HepG2 (cell line): ENCODE measurements around the gene PELI3. TPM values are rescaled to one million over a fixed set of nuclear protein-coding genes. Genes with fewer than 3 reads are reported as not detected.

Source experiments
- ATAC-seq: fragments of 200-7000 bp; cut with Tn5 transposase; 3 replicates; pipeline ENCODE4 v1.9.1; 2020; ENCODE audit warnings: mild to moderate bottlenecking, moderate library complexity
- BruUV-seq: library from RNA; stranded (reverse); fragments of 400-500 nt; replicated peaks from 2 replicates; lab custom pipeline; 2021; lab: Mats Ljungman, UMichigan
- CTCF ChIA-PET: fragments of 300-600 bp; formaldehyde crosslinking; extraction: SDS; loops from one replicate; lab custom pipeline; 2021; ENCODE audit warnings: low total read pairs, inconsistent platforms, low intra/inter-chr PET ratio; lab: Yijun Ruan, JAX
- POLR2A ChIA-PET: fragments of 350-600 bp; sonication (Branson Sonifier 250); formaldehyde crosslinking; loops from one replicate; lab custom pipeline; 2020; ENCODE audit warnings: antibody characterized with exemption, inconsistent platforms; lab: Yijun Ruan, JAX
- DNase-seq: peaks from one replicate; pipeline ENCODE4 v3.0.0-alpha.2; 2015; ENCODE audit warnings: low spot score
- FAIRE-seq: peaks from 3 replicates; lab custom pipeline; 2011; peaks lifted over from hg19 to GRCh38; lab: Jason Lieb, UNC
- H2AFZ ChIP-seq: one replicate; pipeline ENCODE4 v1.6.1; 2011; ENCODE audit warnings: low read length, inconsistent platforms
- H3K27ac ChIP-seq: fragments of 300-600 bp; 3 replicates; pipeline ENCODE4 v1.8.0; 2011; ENCODE audit warnings: mixed run types, mild to moderate bottlenecking, mixed read lengths, low read length, inconsistent platforms; ENCODE audit not compliant: insufficient read depth; ENCODE audit errors: extremely low read length
- H3K27me3 ChIP-seq, 2 experiments: fragments of 200-600 bp in 1 of 2; 2 replicates in 1 of 2; 3 replicates in 1 of 2; pipeline versions ENCODE4 v1.6.0 to v1.8.0; 2011; ENCODE audit warnings: low read length in 2 of 2, mild to moderate bottlenecking in 2 of 2, moderate library complexity in 2 of 2, inconsistent platforms in 1 of 2; ENCODE audit not compliant: insufficient read depth in 2 of 2, control insufficient read depth in 1 of 2
- H3K36me3 ChIP-seq, 2 experiments: fragments of 200-600 bp in 1 of 2; replicated peaks in 1 of 2; 2 replicates in 1 of 2; 3 replicates in 1 of 2; pipeline versions ENCODE4 v1.5.1 to v1.8.0; 2011; ENCODE audit warnings: low read length in 2 of 2, inconsistent platforms in 1 of 2; ENCODE audit not compliant: insufficient read depth in 2 of 2, control insufficient read depth in 1 of 2
- H3K4me1 ChIP-seq: 2 replicates; pipeline ENCODE4 v1.5.1; 2012; ENCODE audit warnings: low read length, inconsistent platforms; ENCODE audit not compliant: insufficient read depth
- H3K4me2 ChIP-seq: 2 replicates; pipeline ENCODE4 v1.6.0; 2011; ENCODE audit warnings: low read depth, low read length, inconsistent platforms
- H3K4me3 ChIP-seq, 3 experiments: fragments of 200-600 bp in 1 of 3; sonication (generic), shearing (Covaris generic) in 1 of 3; replicated peaks in 1 of 3; 2 replicates each; pipeline ENCODE4 v1.5.1; 2011 to 2016; ENCODE audit warnings: low read length in 3 of 3, inconsistent platforms in 2 of 3, low read depth in 2 of 3, mild to moderate bottlenecking in 2 of 3, control low read depth in 1 of 3, mixed read lengths in 1 of 3; ENCODE audit not compliant: insufficient read depth in 1 of 3
- H3K79me2 ChIP-seq: one replicate; pipeline ENCODE4 v1.6.1; 2011; ENCODE audit warnings: low read length, inconsistent platforms; ENCODE audit not compliant: insufficient read depth
- H3K9ac ChIP-seq: 2 replicates; pipeline ENCODE4 v1.6.0; 2011; ENCODE audit warnings: mild to moderate bottlenecking, low read depth, low read length, inconsistent platforms; ENCODE audit not compliant: insufficient read depth
- H3K9me3 ChIP-seq: 2 replicates; pipeline ENCODE4 v1.5.1; 2012; ENCODE audit warnings: mild to moderate bottlenecking, low read length
- H4K20me1 ChIP-seq: 2 replicates; pipeline ENCODE4 v1.6.0; 2011; ENCODE audit warnings: inconsistent platforms, mild to moderate bottlenecking, low read length, moderate library complexity; ENCODE audit not compliant: insufficient read depth
- AGO2 ChIP-seq: fragments of 200-400 bp; formaldehyde crosslinking; optimal IDR thresholded peaks from 2 replicates; pipeline ENCODE3; 2017; ENCODE audit warnings: mild to moderate bottlenecking, low read depth, low read length, moderate library complexity
- AKAP8 ChIP-seq: sonication (generic); formaldehyde crosslinking; IDR thresholded peaks from 2 replicates; pipeline ENCODE4 v1.5.1; 2020; ENCODE audit warnings: mild to moderate bottlenecking, missing genetic modification reagents
- ARID2 ChIP-seq: sonication (generic); formaldehyde crosslinking; IDR thresholded peaks from 2 replicates; pipeline ENCODE4 v1.8.1; 2022; ENCODE audit warnings: mild to moderate bottlenecking, missing genetic modification reagents, borderline replicate concordance
- BRD4 ChIP-seq: sonication (generic); formaldehyde crosslinking; IDR thresholded peaks from 2 replicates; pipeline ENCODE4 v1.4.0; 2020; ENCODE audit warnings: missing genetic modification reagents
- CEBPB ChIP-seq: IDR thresholded peaks from 2 replicates; pipeline ENCODE4 v1.6.1; 2011; ENCODE audit warnings: low read depth, low read length, improper control_type of control experiment, borderline replicate concordance
- DZIP1 ChIP-seq: sonication (generic); formaldehyde crosslinking; IDR thresholded peaks from 2 replicates; pipeline ENCODE4 v1.5.0; 2020; ENCODE audit warnings: mild to moderate bottlenecking, missing genetic modification reagents
- GABPB1 ChIP-seq: IDR thresholded peaks from 2 replicates; pipeline ENCODE4 v1.6.1; 2016; ENCODE audit warnings: mild to moderate bottlenecking, missing genetic modification reagents, moderate library complexity, missing compliant biosample characterization
- MBNL3 ChIP-seq: fragments of 250-450 bp; sonication (Bioruptor Pico); conservative IDR thresholded peaks from 2 replicates; pipeline ENCODE4 v1.8.0; 2022; ENCODE audit warnings: mild to moderate bottlenecking, inconsistent platforms
- MED13 ChIP-seq: sonication (generic); formaldehyde crosslinking; IDR thresholded peaks from 2 replicates; pipeline ENCODE4 v1.5.0; 2020; ENCODE audit warnings: missing genetic modification reagents
- MZF1 ChIP-seq: sonication (generic); formaldehyde crosslinking; IDR thresholded peaks from 2 replicates; pipeline ENCODE4 v1.8.1; 2023; ENCODE audit warnings: mild to moderate bottlenecking, missing genetic modification reagents, borderline replicate concordance
- NBN ChIP-seq: fragments of 450-650 bp; conservative IDR thresholded peaks from 2 replicates; pipeline ENCODE4 v1.6.1; 2017
- PITX1 ChIP-seq: sonication (generic); formaldehyde crosslinking; IDR thresholded peaks from 2 replicates; pipeline ENCODE4 v1.5.1; 2020; ENCODE audit warnings: mild to moderate bottlenecking, missing genetic modification reagents
- RBFOX2 ChIP-seq: fragments of 200-400 bp; formaldehyde crosslinking; IDR thresholded peaks from 2 replicates; pipeline ENCODE4 v1.6.1; 2017; ENCODE audit warnings: low read depth, mild to moderate bottlenecking, low read length
- ZBTB20 ChIP-seq: sonication (generic); formaldehyde crosslinking; IDR thresholded peaks from 2 replicates; pipeline ENCODE4 v1.8.1; 2023; ENCODE audit warnings: missing genetic modification reagents, low read depth, mild to moderate bottlenecking, borderline replicate concordance
- ZNF225 ChIP-seq: sonication (generic); formaldehyde crosslinking; IDR thresholded peaks from 2 replicates; pipeline ENCODE4 v1.4.0; 2020; ENCODE audit warnings: mild to moderate bottlenecking, missing genetic modification reagents
- ZNF335 ChIP-seq: sonication (generic); formaldehyde crosslinking; IDR thresholded peaks from 2 replicates; pipeline ENCODE4 v1.4.0; 2020; ENCODE audit warnings: missing genetic modification reagents
- ZNF441 ChIP-seq: sonication (generic); formaldehyde crosslinking; IDR thresholded peaks from 2 replicates; pipeline ENCODE4 v1.7.0; 2021; ENCODE audit warnings: missing genetic modification reagents, borderline replicate concordance
- ZNF672 ChIP-seq: sonication (generic); formaldehyde crosslinking; IDR thresholded peaks from 2 replicates; pipeline ENCODE4 v1.8.1; 2022; ENCODE audit warnings: missing genetic modification reagents
- WGBS: methylation state at CpG from one replicate; pipeline ENCODE4 v1.1.6; 2017; ENCODE audit warnings: low lambda C conversion rate; 5-methylcytosine and 5-hydroxymethylcytosine counted together
- in situ Hi-C: cut with HindIII; loops from 2 replicates; pipeline ENCODE4 v1.10.0; 2017; ENCODE audit warnings: low pct_unique_long_range_greater_than_20kb; ENCODE audit not compliant: extremely low pct_ligation_motif_present
- intact Hi-C: fragments of 100-400 bp; cut with micrococcal nuclease; formaldehyde crosslinking; loops from one replicate; pipeline ENCODE4 v1.10.0; 2022; ENCODE audit not compliant: unreplicated experiment
- polyA plus RNA-seq, 8 experiments: library from polyadenylated mRNA; depleted of rRNA in 3 of 8; stranded (reverse) in 7 of 8; unstranded in 1 of 8; fragments of >200 nt; fragmentation: Illumina TruSeq in 4 of 8; extraction: Trizol in 4 of 8; gene quantifications; 2 replicates each; pipeline versions ENCODE4 v1.2.1 to v1.2.3, GENCODE V29; 2011 to 2016; ENCODE audit warnings: low read depth in 4 of 8, missing spikeins in 1 of 8, mixed read lengths in 1 of 8; ENCODE audit not compliant: insufficient read depth in 1 of 8
- total RNA-seq, 5 experiments: library from RNA; depleted of rRNA; stranded (reverse); fragments of >200 nt; fragmentation: Illumina TruSeq; extraction: Trizol; gene quantifications; 2 replicates each; pipeline ENCODE4 v1.2.3, GENCODE V29; 2016; ENCODE audit warnings: low read depth in 1 of 5
- TF ChIP-seq, protein P1 (sequence below), 2 experiments: sonication (generic) in 1 of 2; formaldehyde crosslinking in 1 of 2; IDR thresholded peaks; 2 replicates each; pipeline versions ENCODE4 v1.5.1 to v1.6.1; 2011 to 2020; ENCODE audit warnings: borderline replicate concordance in 1 of 2, low read depth in 1 of 2, low read length in 1 of 2, mild to moderate bottlenecking in 1 of 2, missing genetic modification reagents in 1 of 2, moderate library complexity in 1 of 2

The PELI3 gene
- total and polyA plus RNA-seq, 2 of the 13 experiments (the other 11 are each of a cell fraction or from before 2014, with no cell fraction given), result 2.0 to 4.0 TPM

- WGBS, result 96% methylated on average over 24 of the region's 44 CpGs
- Histone ChIP-seq H3K79me2 (no peaks in the 10 kb centered on the region), H3K4me1 (peaks cover 11% of the 10 kb centered on the region), H2AFZ (no peak overlapping the region), H3K27me3 (no peaks in the 10 kb centered on the region), H3K27ac (no peak overlapping the region)
- no peak for FAIRE-seq
- BruUV-seq, result no TSS peak
- ATAC-seq, result no peak
- CTCF ChIA-PET, result no interaction called here
- in situ Hi-C loops, result no loop called here
- no peak for DNase-seq
- no peak for TF ChIP-seq ZNF672 (CRISPR knock-in tag)
- TF ChIP-seq GABPB1 (CRISPR knock-in tag), result peak; percentile 11; the same call in 1 of the 2 replicates
- TF ChIP-seq, protein P1, sequence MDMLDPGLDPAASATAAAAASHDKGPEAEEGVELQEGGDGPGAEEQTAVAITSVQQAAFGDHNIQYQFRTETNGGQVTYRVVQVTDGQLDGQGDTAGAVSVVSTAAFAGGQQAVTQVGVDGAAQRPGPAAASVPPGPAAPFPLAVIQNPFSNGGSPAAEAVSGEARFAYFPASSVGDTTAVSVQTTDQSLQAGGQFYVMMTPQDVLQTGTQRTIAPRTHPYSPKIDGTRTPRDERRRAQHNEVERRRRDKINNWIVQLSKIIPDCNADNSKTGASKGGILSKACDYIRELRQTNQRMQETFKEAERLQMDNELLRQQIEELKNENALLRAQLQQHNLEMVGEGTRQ (IDR thresholded peaks at IDR 0.05; ENCODE audit: low read depth, low read length), result no peak
- TF ChIP-seq, protein P1 (CRISPR knock-in tag; IDR thresholded peaks at IDR 0.05; ENCODE audit: borderline replicate concordance), result no peak
- 0 out of 2 replicates have a peak, but pooled peaks have one; percentile 18 for TF ChIP-seq AKAP8 (CRISPR knock-in tag)
- TF ChIP-seq MBNL3 (CRISPR knock-in tag), result no peak
- TF ChIP-seq AGO2, result peak; percentile 80
- TF ChIP-seq ZNF441, result no peak
- TF ChIP-seq MZF1 (CRISPR knock-in tag), result no peak
- no peak for TF ChIP-seq NBN
- TF ChIP-seq ARID2 (CRISPR knock-in tag), result no peak
- TF ChIP-seq PITX1 (CRISPR knock-in tag), result no peak
- no peak for TF ChIP-seq CEBPB
- TF ChIP-seq ZNF335 (CRISPR knock-in tag), result no peak
- TF ChIP-seq MED13 (CRISPR knock-in tag), result no peak
- no peak for TF ChIP-seq BRD4 (CRISPR knock-in tag)
- no peak for TF ChIP-seq DZIP1
- no peak for TF ChIP-seq ZNF225
- TF ChIP-seq ZBTB20 (CRISPR knock-in tag), result no peak
- peak; percentile 22 for TF ChIP-seq RBFOX2
- TF ChIP-seq, all 625 proteins: peak for 4
- POLR2A ChIA-PET, result no interaction called here
- Histone ChIP-seq H3K4me3 (no peak overlapping the region), H3K9ac (no peak overlapping the region), H3K36me3 (peaks cover 0 to 2% of the 10 kb centered on the region in 2 experiments; a peak in 3 of 5 replicates), H4K20me1 (no peaks in the 10 kb centered on the region), H3K4me2 (no peak overlapping the region), H3K9me3 (no peaks in the 10 kb centered on the region)
- intact Hi-C loops, result no loop called here
Observed at GRCh38 chr11:66475349-66476172, 8.9 kb downstream of the PELI3 start.
